OCI-LY1 (cell line): Measurements from ENCODE around the gene CPXM2.

Experiments
- CTCF ChIP-seq: fragments of 200-600 bp; sonication (generic), shearing (Covaris generic); IDR thresholded peaks from 2 replicates; pipeline ENCODE4 v1.5.1; 2017; ENCODE audit warnings: mild to moderate bottlenecking, antibody characterized with exemption, low read length, moderate library complexity, mixed read lengths
- EZH2 ChIP-seq: fragments of 200-600 bp; sonication (generic), shearing (Covaris generic); IDR thresholded peaks from 2 replicates; pipeline ENCODE4 v1.8.0; 2017; ENCODE audit warnings: borderline replicate concordance, mixed run types, mild to moderate bottlenecking, antibody characterized with exemption, low read length, moderate library complexity, mixed read lengths

- TF ChIP-seq CTCF = no peak
- TF ChIP-seq EZH2 = no peak
These were observed 18.3 kb upstream of the CPXM2 start for GRCh38 chr10:123909866-123910265.
